GM13976 (cell line): ENCODE results near the gene KAZALD1.

ENCODE experiments used
- DNase-seq: peaks from one replicate; pipeline ENCODE4 v3.0.0; 2012; ENCODE audit warnings: low spot score
- in situ Hi-C: fragments of 300-500 bp; cut with MboI; formaldehyde crosslinking; loops from one replicate; pipeline ENCODE4 v1.12.0; 2022; ENCODE audit warnings: low sequenced_read_pairs, mixed read lengths, inconsistent platforms; ENCODE audit not compliant: unreplicated experiment
- TF ChIP-seq, protein P1 (sequence below): IDR thresholded peaks from 2 replicates; pipeline ENCODE4 v1.5.1; 2012; ENCODE audit warnings: borderline replicate concordance, mild to moderate bottlenecking; ENCODE audit not compliant: insufficient read depth; ENCODE audit errors: extremely low read depth, missing control alignments, control extremely low read depth

Gene KAZALD1

DNA sequence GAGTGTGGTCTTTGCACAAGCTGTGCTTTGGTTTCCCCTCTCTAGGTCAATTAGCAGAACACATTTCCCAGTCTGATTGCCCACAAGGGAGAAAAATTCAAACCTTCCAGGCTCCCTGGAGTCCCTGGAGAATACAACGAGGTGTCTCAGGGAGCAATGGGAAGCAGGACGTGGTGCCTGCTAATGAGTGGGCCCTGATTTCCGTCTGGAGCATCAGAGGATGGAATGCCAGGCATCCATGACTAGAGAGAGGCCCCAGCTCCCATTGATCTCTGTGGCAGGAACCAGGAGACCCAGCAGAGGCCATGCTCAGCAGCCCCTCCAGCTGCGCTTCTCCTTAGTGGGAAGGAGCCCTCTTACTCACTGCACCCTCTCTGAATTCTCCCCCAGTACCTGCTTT lies 36.1 kb downstream of the KAZALD1 start:
- in situ Hi-C loops = no loop called here
- DNase-seq = no peak

DNA sequence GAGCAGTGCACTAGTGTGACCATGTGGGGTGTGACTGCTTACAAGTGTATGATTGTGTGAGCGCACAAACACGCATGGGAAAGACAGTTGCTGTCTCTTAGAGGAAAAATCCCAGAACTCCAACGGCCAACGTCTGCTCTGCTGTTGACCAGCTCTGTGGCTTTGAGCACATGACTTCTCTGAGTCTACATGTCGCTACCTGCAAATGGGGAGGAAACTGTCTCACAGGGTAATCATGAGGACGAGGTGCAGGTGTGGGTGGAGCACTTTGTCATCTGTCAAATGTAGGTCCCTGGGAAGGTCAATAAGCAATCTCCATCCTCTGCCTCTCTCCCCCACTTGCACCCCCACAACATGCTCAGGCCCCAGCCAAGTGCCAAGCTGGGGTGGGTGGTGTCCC lies 38.1 kb downstream of the KAZALD1 start:
- no peak for DNase-seq
- TF ChIP-seq, protein P1, sequence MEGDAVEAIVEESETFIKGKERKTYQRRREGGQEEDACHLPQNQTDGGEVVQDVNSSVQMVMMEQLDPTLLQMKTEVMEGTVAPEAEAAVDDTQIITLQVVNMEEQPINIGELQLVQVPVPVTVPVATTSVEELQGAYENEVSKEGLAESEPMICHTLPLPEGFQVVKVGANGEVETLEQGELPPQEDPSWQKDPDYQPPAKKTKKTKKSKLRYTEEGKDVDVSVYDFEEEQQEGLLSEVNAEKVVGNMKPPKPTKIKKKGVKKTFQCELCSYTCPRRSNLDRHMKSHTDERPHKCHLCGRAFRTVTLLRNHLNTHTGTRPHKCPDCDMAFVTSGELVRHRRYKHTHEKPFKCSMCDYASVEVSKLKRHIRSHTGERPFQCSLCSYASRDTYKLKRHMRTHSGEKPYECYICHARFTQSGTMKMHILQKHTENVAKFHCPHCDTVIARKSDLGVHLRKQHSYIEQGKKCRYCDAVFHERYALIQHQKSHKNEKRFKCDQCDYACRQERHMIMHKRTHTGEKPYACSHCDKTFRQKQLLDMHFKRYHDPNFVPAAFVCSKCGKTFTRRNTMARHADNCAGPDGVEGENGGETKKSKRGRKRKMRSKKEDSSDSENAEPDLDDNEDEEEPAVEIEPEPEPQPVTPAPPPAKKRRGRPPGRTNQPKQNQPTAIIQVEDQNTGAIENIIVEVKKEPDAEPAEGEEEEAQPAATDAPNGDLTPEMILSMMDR = no peak
- in situ Hi-C loops = no loop called here

More for the DNA sequence above, 36.1 kb downstream of the KAZALD1 start:
- TF ChIP-seq, protein P1 = no peak

DNA sequence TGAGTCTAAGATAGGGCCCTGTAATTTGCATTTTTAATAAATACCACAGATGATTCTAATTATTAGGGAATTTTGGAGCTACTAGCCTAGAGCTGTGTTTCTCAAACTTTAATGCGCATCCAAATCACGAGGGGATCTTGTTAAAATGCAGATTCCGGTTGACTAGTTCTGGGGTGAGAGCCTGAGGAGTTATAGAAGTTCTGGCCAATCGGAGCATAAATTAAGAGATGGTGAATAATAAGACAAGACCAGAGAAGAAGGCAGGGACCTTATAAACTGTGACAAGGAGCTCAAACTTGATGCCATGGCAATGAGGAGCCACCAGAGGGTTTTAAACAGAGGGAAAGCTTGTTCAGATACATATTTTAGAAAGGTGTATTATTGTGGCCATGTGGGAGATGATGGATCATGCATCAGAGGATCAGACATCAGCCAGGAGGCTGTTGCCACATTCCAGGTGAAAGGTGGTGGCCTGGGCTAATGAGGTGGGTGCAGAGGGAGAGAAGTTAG lies 39.6 kb downstream of the KAZALD1 start:
- TF ChIP-seq, protein P1 = no peak
- in situ Hi-C loops = no loop called here

DNA sequence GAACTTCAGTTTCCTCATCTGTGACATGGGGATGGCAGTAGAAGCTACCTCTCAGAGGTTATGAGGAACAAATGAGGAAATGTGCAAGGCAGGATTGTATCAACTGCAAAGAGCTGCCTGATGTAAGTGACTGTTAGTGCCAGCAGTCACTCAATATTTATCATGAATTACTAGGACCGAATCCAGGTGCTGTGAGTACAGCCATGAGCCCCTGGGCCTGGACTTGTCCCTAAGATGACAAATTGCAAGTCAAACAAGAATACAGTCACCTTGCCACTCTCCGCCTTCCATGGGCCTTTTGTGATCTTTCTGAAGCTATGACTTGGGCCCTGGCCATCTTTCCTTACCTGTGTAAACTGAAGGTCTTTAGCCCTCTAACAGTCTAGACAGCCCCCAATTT lies 41.6 kb downstream of the KAZALD1 start:
- TF ChIP-seq, protein P1 = no peak
- in situ Hi-C loops = no loop called here
- DNase-seq = no peak

More for the DNA sequence above, 39.6 kb downstream of the KAZALD1 start:
- no peak for DNase-seq

DNA sequence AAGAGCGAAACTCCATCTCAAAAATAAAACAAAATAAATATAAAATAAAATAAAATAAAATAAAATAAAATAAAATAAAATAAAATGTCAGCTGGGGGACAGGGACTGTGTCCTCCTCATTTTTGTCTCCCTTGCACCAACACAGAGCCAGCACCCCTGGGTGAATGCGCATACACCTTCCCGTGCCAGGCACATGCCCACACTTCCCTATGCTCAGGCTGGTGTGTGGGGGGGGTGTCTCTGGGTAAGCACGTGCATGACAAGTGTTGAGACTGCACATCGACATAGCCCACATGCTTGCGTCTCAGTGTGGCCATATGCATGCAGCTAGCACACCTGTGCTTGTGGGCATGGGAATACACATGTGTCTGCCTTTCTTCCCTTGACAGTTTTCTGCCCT lies 44.6 kb downstream of the KAZALD1 start:
- no peak for DNase-seq
- in situ Hi-C loops = no loop called here
- TF ChIP-seq, protein P1 = no peak

DNA sequence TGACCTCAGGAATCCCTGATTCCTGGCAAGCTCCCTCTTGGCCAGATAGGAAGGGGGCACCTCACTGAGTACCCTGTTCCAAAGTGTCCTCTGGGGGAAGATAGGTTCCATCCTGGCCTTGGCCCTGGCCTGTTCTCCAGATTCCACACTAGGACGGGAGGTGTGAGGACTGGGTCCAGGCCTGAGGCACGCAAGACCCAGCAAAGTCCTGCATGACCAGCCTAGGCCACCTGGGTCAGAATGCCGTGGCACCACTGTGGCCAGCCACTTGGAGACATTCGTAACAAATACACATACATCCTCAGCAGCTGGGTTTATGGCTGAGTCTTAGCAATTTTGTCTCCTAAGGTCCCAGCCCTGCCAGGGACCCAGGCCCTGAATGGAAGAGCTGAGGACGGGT lies 46.0 kb downstream of the KAZALD1 start:
- DNase-seq = no peak
- TF ChIP-seq, protein P1 = no peak
- in situ Hi-C loops = no loop called here
